ENCODE measurements around the gene TAF1D. TPM values are rescaled to one million over a fixed set of nuclear protein-coding genes. Genes with fewer than 3 reads are reported as not detected.

Gene TAF1D
- total RNA-seq, 1 experiment from 2014 or later, result 272 TPM

DNA sequence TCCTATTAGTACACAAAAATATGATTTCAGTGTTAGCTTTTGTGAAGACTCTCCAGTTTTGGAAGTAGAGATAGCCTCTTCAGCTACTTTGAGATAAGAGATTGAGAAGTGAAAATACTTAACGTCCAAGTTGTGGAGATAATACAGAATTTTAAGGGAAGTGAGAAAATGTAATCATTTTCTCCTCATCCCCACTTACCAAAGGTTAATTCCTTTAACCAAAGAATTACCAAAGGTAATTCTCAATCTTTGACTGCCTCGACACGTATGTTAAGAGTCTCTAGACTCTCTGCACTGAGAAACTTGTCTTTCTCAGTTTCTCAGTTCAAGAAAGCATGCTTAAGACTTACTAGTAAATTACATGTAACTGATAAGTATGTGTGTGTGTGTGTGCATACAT lies 15.5 kb upstream of the TAF1D start:
- Histone ChIP-seq H3K79me2 (ENCODE audit: insufficient read depth, low read length) (no peaks in the 10 kb centered on the region), H2AK5ac (ENCODE audit: insufficient read length, low read length) (no peak overlapping the region), H3K27ac (ENCODE audit: insufficient read length, low read depth, low read length) (no peak overlapping the region), H3K4me2 (ENCODE audit: insufficient read depth, insufficient read length, low read length) (no peak overlapping the region), H3K4me1 (ENCODE audit: insufficient read depth, low read length) (no peaks in the 10 kb centered on the region), H2AFZ (ENCODE audit: low read length) (no peak overlapping the region), H3K9me3 (ENCODE audit: control insufficient read depth, low read depth, low read length) (no peaks in the 10 kb centered on the region), H2BK15ac (ENCODE audit: low read depth, low read length) (no peak overlapping the region), H4K20me1 (ENCODE audit: control insufficient read depth, insufficient read depth, insufficient read length) (no peaks in the 10 kb centered on the region), H3K23ac (ENCODE audit: insufficient read length, low read depth, low read length) (no peak overlapping the region), H2BK120ac (ENCODE audit: low read depth, low read length, poor library complexity, severe bottlenecking) (no peak overlapping the region), H2BK12ac (ENCODE audit: insufficient read length, low read depth, low read length) (no peak overlapping the region), H3K14ac (ENCODE audit: insufficient read depth, low read length) (no peak overlapping the region), H4K91ac (ENCODE audit: insufficient read length, low read depth, low read length) (no peak overlapping the region), H2BK5ac (ENCODE audit: insufficient read length, low read length) (no peak overlapping the region), H3K56ac (ENCODE audit: insufficient read length, low read depth, low read length) (no peak overlapping the region), H3K79me1 (ENCODE audit: insufficient read depth, low read depth, low read length, poor library complexity, severe bottlenecking) (no peaks in the 10 kb centered on the region), H4K5ac (ENCODE audit: insufficient read length, low read depth, low read length) (no peak overlapping the region), H3T11ph (ENCODE audit: low read length) (no peak overlapping the region), H3K9ac (ENCODE audit: extremely low read depth, insufficient read length, low read length) (no peak overlapping the region), H3K23me2 (ENCODE audit: insufficient read length, low read depth, low read length, poor library complexity, severe bottlenecking) (peaks cover 3% of the 10 kb centered on the region), H3K27me3 (ENCODE audit: insufficient read depth, low read length) (no peaks in the 10 kb centered on the region), H4K8ac (replicated peaks; ENCODE audit: insufficient read length, low read depth, low read length) (no peak overlapping the region), H3K18ac (ENCODE audit: insufficient read length, low read depth, low read length) (no peak overlapping the region), H3K4ac (ENCODE audit: low read depth, low read length) (no peak overlapping the region), H2BK20ac (ENCODE audit: low read depth, low read length, poor library complexity, severe bottlenecking) (no peak overlapping the region)
- H3K4me1 Mint-ChIP-seq, result no peaks in the 10 kb centered on the region
- no peak overlapping the region for H3K4me3 Mint-ChIP-seq
- DNase-seq, result no peak
- no CpG with 5 or more reads among the region's 3 CpGs for WGBS (ENCODE audit: extremely low coverage, insufficient read length, low lambda C conversion rate)
- no peaks in the 10 kb centered on the region for H3K9me3 Mint-ChIP-seq
- H3K27ac Mint-ChIP-seq, result no peak overlapping the region
- TF ChIP-seq, protein P1, sequence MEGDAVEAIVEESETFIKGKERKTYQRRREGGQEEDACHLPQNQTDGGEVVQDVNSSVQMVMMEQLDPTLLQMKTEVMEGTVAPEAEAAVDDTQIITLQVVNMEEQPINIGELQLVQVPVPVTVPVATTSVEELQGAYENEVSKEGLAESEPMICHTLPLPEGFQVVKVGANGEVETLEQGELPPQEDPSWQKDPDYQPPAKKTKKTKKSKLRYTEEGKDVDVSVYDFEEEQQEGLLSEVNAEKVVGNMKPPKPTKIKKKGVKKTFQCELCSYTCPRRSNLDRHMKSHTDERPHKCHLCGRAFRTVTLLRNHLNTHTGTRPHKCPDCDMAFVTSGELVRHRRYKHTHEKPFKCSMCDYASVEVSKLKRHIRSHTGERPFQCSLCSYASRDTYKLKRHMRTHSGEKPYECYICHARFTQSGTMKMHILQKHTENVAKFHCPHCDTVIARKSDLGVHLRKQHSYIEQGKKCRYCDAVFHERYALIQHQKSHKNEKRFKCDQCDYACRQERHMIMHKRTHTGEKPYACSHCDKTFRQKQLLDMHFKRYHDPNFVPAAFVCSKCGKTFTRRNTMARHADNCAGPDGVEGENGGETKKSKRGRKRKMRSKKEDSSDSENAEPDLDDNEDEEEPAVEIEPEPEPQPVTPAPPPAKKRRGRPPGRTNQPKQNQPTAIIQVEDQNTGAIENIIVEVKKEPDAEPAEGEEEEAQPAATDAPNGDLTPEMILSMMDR (conservative IDR thresholded peaks at IDR 0.05), result no peak
- H3K27me3 Mint-ChIP-seq (ENCODE audit: low read depth), result no peaks in the 10 kb centered on the region
- H3K36me3 Mint-ChIP-seq (ENCODE audit: insufficient read depth in 1 of 3, low read depth in 3 of 3), result peaks cover 15 to 57% (median 49%) of the 10 kb centered on the region in 3 experiments
